Endothelial cell of umbilical vein (primary cell): ENCODE measurements around the gene HTT. TPM values are rescaled to one million over a fixed set of nuclear protein-coding genes. Genes with fewer than 3 reads are reported as not detected.

Experiments used
- BruUV-seq: library from RNA; stranded (reverse); fragments of 400-500 nt; replicated peaks from 2 replicates; lab custom pipeline; 2021; lab: Mats Ljungman, UMichigan
- CTCF ChIA-PET: fragments of 300-600, 350-600 bp; sonication (Branson Sonifier 250); formaldehyde crosslinking; loops from one replicate; lab custom pipeline; 2021; ENCODE audit warnings: antibody characterized with exemption, inconsistent platforms; lab: Charles Lee
- POLR2A ChIA-PET: fragments of 300-600, 350-600 bp; sonication (Branson Sonifier 250); formaldehyde crosslinking; loops from one replicate; lab custom pipeline; 2021; ENCODE audit warnings: antibody characterized with exemption, inconsistent platforms; lab: Charles Lee
- DNase-seq: peaks from one replicate; pipeline ENCODE4 v3.0.0-alpha.2; 2011; ENCODE audit warnings: low read depth, low spot score
- FAIRE-seq: peaks from 2 replicates; lab custom pipeline; 2011; peaks lifted over from hg19 to GRCh38; lab: Jason Lieb, UNC
- H2AFZ ChIP-seq: 2 replicates; pipeline ENCODE4 v1.6.0; 2012; ENCODE audit warnings: low read depth, low read length, control low read depth, inconsistent platforms
- H3K27ac ChIP-seq: 2 replicates; pipeline ENCODE4 v1.5.1; 2011; ENCODE audit warnings: low read depth, mild to moderate bottlenecking, control low read depth, low read length, moderate library complexity; ENCODE audit not compliant: insufficient read depth
- H3K27me3 ChIP-seq, 2 experiments: 2 replicates each; pipeline versions ENCODE4 v1.6.0 to v1.6.1; 2011; ENCODE audit warnings: low read length in 2 of 2, mixed read lengths in 1 of 2; ENCODE audit not compliant: control insufficient read depth in 2 of 2, insufficient read depth in 2 of 2
- H3K36me3 ChIP-seq, 2 experiments: 2 replicates in 1 of 2; 3 replicates in 1 of 2; pipeline ENCODE4 v1.5.1; 2011; ENCODE audit warnings: low read length in 2 of 2, mild to moderate bottlenecking in 1 of 2, moderate library complexity in 1 of 2; ENCODE audit not compliant: control insufficient read depth in 2 of 2, insufficient read depth in 2 of 2; ENCODE audit errors: extremely low read depth in 1 of 2
- H3K4me1 ChIP-seq: 3 replicates; pipeline ENCODE4 v1.5.1; 2011; ENCODE audit warnings: mild to moderate bottlenecking, low read length; ENCODE audit not compliant: control insufficient read depth, insufficient read depth; ENCODE audit errors: extremely low read depth
- H3K4me2 ChIP-seq: 2 replicates; pipeline ENCODE4 v1.6.1; 2011; ENCODE audit warnings: low read length, control low read depth, mixed read lengths; ENCODE audit not compliant: insufficient read depth
- H3K4me3 ChIP-seq, 3 experiments: fragments of 200-600 bp in 1 of 3; sonication (generic), shearing (Covaris generic) in 1 of 3; replicated peaks in 1 of 3; 2 replicates each; pipeline ENCODE4 v1.5.1; 2011 to 2016; ENCODE audit warnings: control low read depth in 3 of 3, low read length in 3 of 3, mild to moderate bottlenecking in 2 of 3, inconsistent platforms in 1 of 3, low read depth in 1 of 3, moderate library complexity in 1 of 3; ENCODE audit not compliant: insufficient read depth in 1 of 3
- H3K79me2 ChIP-seq: 2 replicates; pipeline ENCODE4 v1.6.0; 2012; ENCODE audit warnings: low read length, inconsistent platforms; ENCODE audit not compliant: control insufficient read depth, insufficient read depth
- H3K9ac ChIP-seq: replicated peaks from 2 replicates; pipeline ENCODE3; 2011; ENCODE audit warnings: low read length, control low read depth; ENCODE audit not compliant: insufficient read depth; ENCODE audit errors: extremely low read depth
- H3K9me1 ChIP-seq: replicated peaks from 3 replicates; pipeline ENCODE4 v1.6.0; 2011; ENCODE audit warnings: mild to moderate bottlenecking, low read length; ENCODE audit not compliant: control insufficient read depth, insufficient read depth; ENCODE audit errors: extremely low read depth
- H3K9me3 ChIP-seq: replicated peaks from 2 replicates; pipeline ENCODE4 v1.5.1; 2012; ENCODE audit warnings: low read length, inconsistent platforms; ENCODE audit not compliant: control insufficient read depth, insufficient read depth
- H4K20me1 ChIP-seq: replicated peaks from 2 replicates; pipeline ENCODE3; 2011; ENCODE audit warnings: mild to moderate bottlenecking, low read length; ENCODE audit not compliant: control insufficient read depth, insufficient read depth; ENCODE audit errors: extremely low read depth
- EZH2 ChIP-seq: IDR thresholded peaks from 2 replicates; pipeline ENCODE4 v1.6.1; 2012; ENCODE audit warnings: borderline replicate concordance, low read depth, mild to moderate bottlenecking, moderate library complexity, low read length, inconsistent platforms; ENCODE audit not compliant: severe bottlenecking
- FOS ChIP-seq: IDR thresholded peaks from 2 replicates; pipeline ENCODE4 v1.6.1; 2011; ENCODE audit warnings: mild to moderate bottlenecking, low read length, moderate library complexity, borderline replicate concordance; ENCODE audit not compliant: insufficient read depth
- GATA2 ChIP-seq: IDR thresholded peaks from 2 replicates; pipeline ENCODE4 v1.7.0; 2011; ENCODE audit warnings: low read depth, mild to moderate bottlenecking, moderate library complexity, mixed read lengths, low read length; ENCODE audit not compliant: insufficient read length, insufficient read depth
- JUN ChIP-seq: IDR thresholded peaks from 2 replicates; pipeline ENCODE4 v1.6.1; 2011; ENCODE audit warnings: borderline replicate concordance, low read depth; ENCODE audit not compliant: insufficient read length, insufficient read depth
- MAX ChIP-seq: IDR thresholded peaks from 2 replicates; pipeline ENCODE4 v1.6.1; 2011; ENCODE audit not compliant: insufficient read depth, insufficient read length
- MYC ChIP-seq: IDR thresholded peaks from one replicate; pipeline ENCODE4 v1.6.1; 2011; ENCODE audit warnings: mild to moderate bottlenecking, low read depth, low read length
- POLR2A ChIP-seq: IDR thresholded peaks from 2 replicates; pipeline ENCODE4 v1.6.1; 2012; ENCODE audit warnings: low read depth, mild to moderate bottlenecking, control low read depth, low read length
- POLR2AphosphoS5 ChIP-seq: IDR thresholded peaks from 2 replicates; pipeline ENCODE4 v1.6.1; 2012; ENCODE audit warnings: low read depth, mild to moderate bottlenecking, control low read depth, low read length, moderate library complexity; ENCODE audit not compliant: insufficient read depth
- dilution Hi-C: fragments of 300-500 bp; cut with MboI; formaldehyde crosslinking; loops from one replicate; pipeline ENCODE4 v1.15.0; 2019; ENCODE audit warnings: low sequenced_read_pairs; ENCODE audit not compliant: extremely low pct_ligation_motif_present
- intact Hi-C: fragments of 100-400 bp; cut with micrococcal nuclease; formaldehyde crosslinking; loops from one replicate; pipeline ENCODE4 v1.10.0; 2022
- polyA plus RNA-seq, 4 experiments: library from polyadenylated mRNA; depleted of rRNA in 3 of 4; stranded (reverse) in 3 of 4; unstranded in 1 of 4; fragments of >200 nt; gene quantifications; 2 replicates each; pipeline versions ENCODE4 v1.2.1 to v1.2.3, GENCODE V29; 2011 to 2012; ENCODE audit warnings: missing spikeins in 1 of 4
- total RNA-seq: library from RNA; stranded (reverse); gene quantifications from 2 replicates; pipeline ENCODE4 v1.2.3, GENCODE V29; 2021
- TF ChIP-seq, protein P1 (sequence below), 2 donors: IDR thresholded peaks; 1 replicate in 1 of 2; 2 replicates in 1 of 2; pipeline ENCODE4 v1.5.1; 2011; ENCODE audit warnings: low read length in 2 of 2, mild to moderate bottlenecking in 2 of 2, moderate library complexity in 2 of 2, control low read depth in 1 of 2, inconsistent platforms in 1 of 2, low read depth in 1 of 2; ENCODE audit not compliant: insufficient read depth in 1 of 2; ENCODE audit errors: extremely low read depth in 1 of 2

HTT gene
- total and polyA plus RNA-seq, 2 donors (not counting 3 experiments of a cell fraction or from before 2014, with no cell fraction given) = 15.7 to 61.2 TPM

- ChIA-PET POLR2A (no interaction called here), CTCF (interaction anchor here (2.1 kb wide), 1 partner anchor 9 kb away, joined by 7 read pairs; no protein-coding TSS in a partner anchor)
- dilution Hi-C loops = no loop called here
- Histone ChIP-seq H2AFZ (no peak overlapping the region), H3K9ac (no peak overlapping the region), H3K4me1 (no peaks in the 10 kb centered on the region), H3K27ac (no peak overlapping the region), H4K20me1 (no peaks in the 10 kb centered on the region), H3K79me2 (no peaks in the 10 kb centered on the region), H3K9me1 (no peaks in the 10 kb centered on the region), H3K4me2 (no peak overlapping the region), H3K4me3 (no peak overlapping the region), H3K27me3 (no peaks in the 10 kb centered on the region), H3K9me3 (no peaks in the 10 kb centered on the region), H3K36me3 (peaks cover 0 to 8% of the 10 kb centered on the region in 2 experiments)
- no peak for TF ChIP-seq MYC
- no peak for TF ChIP-seq POLR2A
- no TSS peak for BruUV-seq
- intact Hi-C loops = no loop called here
- FAIRE-seq (no peak), DNase-seq (no peak)
Measured at GRCh38 chr4:3096202-3096601, 21.7 kb downstream of the HTT start.

GRCh38 chr4:3098346-3098745 is 23.9 kb downstream of the HTT start:
- no peak for DNase-seq
- no peak overlapping the region for H3K27ac ChIP-seq
- H3K9me3 ChIP-seq = no peaks in the 10 kb centered on the region
- H3K27me3 ChIP-seq = no peaks in the 10 kb centered on the region
- no peak for FAIRE-seq
- no peak overlapping the region for H3K4me2 ChIP-seq
- BruUV-seq = no TSS peak
- H3K36me3 ChIP-seq = peaks cover 0 to 21% of the 10 kb centered on the region in 2 experiments
- TF ChIP-seq MYC (no peak), POLR2AphosphoS5 (no peak), GATA2 (no peak), FOS (no peak), EZH2 (no peak), JUN (no peak), POLR2A (no peak), MAX (no peak)
- TF ChIP-seq, protein P1, sequence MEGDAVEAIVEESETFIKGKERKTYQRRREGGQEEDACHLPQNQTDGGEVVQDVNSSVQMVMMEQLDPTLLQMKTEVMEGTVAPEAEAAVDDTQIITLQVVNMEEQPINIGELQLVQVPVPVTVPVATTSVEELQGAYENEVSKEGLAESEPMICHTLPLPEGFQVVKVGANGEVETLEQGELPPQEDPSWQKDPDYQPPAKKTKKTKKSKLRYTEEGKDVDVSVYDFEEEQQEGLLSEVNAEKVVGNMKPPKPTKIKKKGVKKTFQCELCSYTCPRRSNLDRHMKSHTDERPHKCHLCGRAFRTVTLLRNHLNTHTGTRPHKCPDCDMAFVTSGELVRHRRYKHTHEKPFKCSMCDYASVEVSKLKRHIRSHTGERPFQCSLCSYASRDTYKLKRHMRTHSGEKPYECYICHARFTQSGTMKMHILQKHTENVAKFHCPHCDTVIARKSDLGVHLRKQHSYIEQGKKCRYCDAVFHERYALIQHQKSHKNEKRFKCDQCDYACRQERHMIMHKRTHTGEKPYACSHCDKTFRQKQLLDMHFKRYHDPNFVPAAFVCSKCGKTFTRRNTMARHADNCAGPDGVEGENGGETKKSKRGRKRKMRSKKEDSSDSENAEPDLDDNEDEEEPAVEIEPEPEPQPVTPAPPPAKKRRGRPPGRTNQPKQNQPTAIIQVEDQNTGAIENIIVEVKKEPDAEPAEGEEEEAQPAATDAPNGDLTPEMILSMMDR (IDR thresholded peaks at IDR 0.05; ENCODE audit: extremely low read depth in 1 of 2, insufficient read depth in 1 of 2, low read depth in 1 of 2, low read length in 2 of 2) = no peak
- intact Hi-C loops = no loop called here
- H3K4me3 ChIP-seq = no peak overlapping the region
- no peaks in the 10 kb centered on the region for H4K20me1 ChIP-seq
- no peaks in the 10 kb centered on the region for H3K79me2 ChIP-seq
- no peak overlapping the region for H3K9ac ChIP-seq
- POLR2A ChIA-PET = no interaction called here
- no peak overlapping the region for H2AFZ ChIP-seq
- H3K9me1 ChIP-seq = no peaks in the 10 kb centered on the region
- dilution Hi-C loops = no loop called here
- CTCF ChIA-PET = interaction anchor here (1.0 to 1.5 kb wide), 2 partner anchors 9 to 37 kb away, joined by 4 to 6 read pairs; no protein-coding TSS in a partner anchor
- no peaks in the 10 kb centered on the region for H3K4me1 ChIP-seq
